Measurements from ENCODE around the gene TLE4.

DNA sequence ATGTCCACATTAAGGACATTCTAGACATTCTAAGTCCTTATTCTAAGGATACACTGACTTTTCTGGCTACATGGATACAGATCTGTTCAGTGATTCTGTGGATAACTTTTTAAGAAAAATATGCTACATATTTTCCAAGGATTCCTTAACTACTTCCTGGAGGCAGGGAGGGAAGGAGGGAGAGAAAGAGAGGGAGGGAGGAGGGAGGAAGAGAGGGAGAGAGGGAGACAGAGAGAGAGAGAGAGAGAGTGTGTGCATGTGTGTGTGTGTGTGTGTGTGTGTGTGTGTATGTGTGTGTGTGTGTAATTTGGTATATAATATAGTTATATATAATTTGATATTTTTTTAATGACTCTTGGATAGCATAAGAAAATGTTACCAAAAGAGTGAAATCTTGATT, 109.8 kb downstream of the TLE4 start:
- TF ChIP-seq, protein P1, sequence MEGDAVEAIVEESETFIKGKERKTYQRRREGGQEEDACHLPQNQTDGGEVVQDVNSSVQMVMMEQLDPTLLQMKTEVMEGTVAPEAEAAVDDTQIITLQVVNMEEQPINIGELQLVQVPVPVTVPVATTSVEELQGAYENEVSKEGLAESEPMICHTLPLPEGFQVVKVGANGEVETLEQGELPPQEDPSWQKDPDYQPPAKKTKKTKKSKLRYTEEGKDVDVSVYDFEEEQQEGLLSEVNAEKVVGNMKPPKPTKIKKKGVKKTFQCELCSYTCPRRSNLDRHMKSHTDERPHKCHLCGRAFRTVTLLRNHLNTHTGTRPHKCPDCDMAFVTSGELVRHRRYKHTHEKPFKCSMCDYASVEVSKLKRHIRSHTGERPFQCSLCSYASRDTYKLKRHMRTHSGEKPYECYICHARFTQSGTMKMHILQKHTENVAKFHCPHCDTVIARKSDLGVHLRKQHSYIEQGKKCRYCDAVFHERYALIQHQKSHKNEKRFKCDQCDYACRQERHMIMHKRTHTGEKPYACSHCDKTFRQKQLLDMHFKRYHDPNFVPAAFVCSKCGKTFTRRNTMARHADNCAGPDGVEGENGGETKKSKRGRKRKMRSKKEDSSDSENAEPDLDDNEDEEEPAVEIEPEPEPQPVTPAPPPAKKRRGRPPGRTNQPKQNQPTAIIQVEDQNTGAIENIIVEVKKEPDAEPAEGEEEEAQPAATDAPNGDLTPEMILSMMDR (IDR thresholded peaks at IDR 0.05) = no peak
- TF ChIP-seq EZH2 (IDR thresholded peaks at IDR 0.05; ENCODE audit: borderline replicate concordance, insufficient read depth, low read depth, low read length, poor library complexity, severe bottlenecking) = no peak

Data from B cell (primary cell).